Right lobe of liver (tissue), 6 donors: Measurements from ENCODE around the gene IL22. TPM values are rescaled to one million over a fixed set of nuclear protein-coding genes. Genes with fewer than 3 reads are reported as not detected.

Experiments
- ATAC-seq, 4 donors: fragments of 200-7000 bp; cut with Tn5 transposase; one replicate each; pipeline ENCODE4 v1.9.1; 2020; ENCODE audit warnings: mild to moderate bottlenecking in 4 of 4, moderate library complexity in 4 of 4
- DNase-seq, 3 donors: peaks; one replicate each; pipeline ENCODE4 v3.0.0-alpha.2; 2020
- H3K27ac ChIP-seq, 3 donors: fragments of 200-600 bp; one replicate each; pipeline ENCODE4 v1.8.0; 2022
- H3K27me3 ChIP-seq, 2 donors: fragments of 200-600 bp; one replicate each; pipeline ENCODE4 v1.8.0; 2022
- H3K36me3 ChIP-seq, 4 donors: fragments of 200-600 bp; sonication (generic) in 1 of 4; one replicate each; pipeline versions ENCODE4 v1.5.1 to v1.8.0; 2017 to 2022; ENCODE audit warnings: control low read depth in 1 of 4
- H3K4me1 ChIP-seq, 4 donors: fragments of 200-600 bp; sonication (generic) in 1 of 4; one replicate each; pipeline versions ENCODE4 v1.5.1 to v1.8.0; 2017 to 2022; ENCODE audit warnings: control low read depth in 1 of 4
- H3K4me3 ChIP-seq, 3 donors: fragments of 200-600 bp; one replicate each; pipeline ENCODE4 v1.8.0; 2022
- H3K9me3 ChIP-seq, 4 donors: fragments of 200-600 bp; sonication (generic) in 1 of 4; one replicate each; pipeline versions ENCODE4 v1.5.1 to v1.8.0; 2017 to 2022; ENCODE audit warnings: control low read depth in 1 of 4
- CTCF ChIP-seq, 4 donors: fragments of 200-600 bp in 3 of 4; fragments of 450-650 bp in 1 of 4; IDR thresholded peaks; one replicate each; pipeline versions ENCODE4 v1.5.1 to v1.8.0; 2016 to 2022; ENCODE audit warnings: antibody characterized with exemption in 4 of 4, mild to moderate bottlenecking in 2 of 4
- POLR2A ChIP-seq: fragments of 450-650 bp; IDR thresholded peaks from one replicate; pipeline ENCODE4 v1.6.1; 2017; ENCODE audit warnings: antibody characterized with exemption, mild to moderate bottlenecking
- WGBS: methylation state at CpG from one replicate; pipeline ENCODE4 v1.1.6; 2018; ENCODE audit warnings: low coverage, low lambda C conversion rate; ENCODE audit not compliant: insufficient coverage; ENCODE audit errors: missing lambda C conversion rate; 5-methylcytosine and 5-hydroxymethylcytosine counted together
- intact Hi-C, 2 donors: fragments of 100-400 bp; cut with DNase I; formaldehyde crosslinking; loops; one replicate each; pipeline versions ENCODE4 v1.11.2 to v1.14.1; 2022
- total RNA-seq, 6 experiments: library from RNA; depleted of rRNA in 2 of 6; stranded (reverse); fragments of >200 nt in 2 of 6; fragmentation: NEBNext Ultra II Directional in 3 of 6; extraction: Animal tissue kit (Norgen Biotek cat#: 25700) in 3 of 6; gene quantifications; one replicate each; pipeline versions ENCODE4 v1.1.0 to v1.2.4, GENCODE V29; 2016 to 2023
- donor health status: DM: no; HTN: yes; CAD: no.
- donor health status: DM: no; HTN: no; CAD: no.
- donor health status: DM: no; HTN: no; CAD: no.
- donor health status: DM: no; HTN: yes; CAD: no.
- donor health status: DM: no; HTN: yes; CAD: no.

The IL22 gene
- total RNA-seq, 6 experiments from 2014 or later = not detected

DNA sequence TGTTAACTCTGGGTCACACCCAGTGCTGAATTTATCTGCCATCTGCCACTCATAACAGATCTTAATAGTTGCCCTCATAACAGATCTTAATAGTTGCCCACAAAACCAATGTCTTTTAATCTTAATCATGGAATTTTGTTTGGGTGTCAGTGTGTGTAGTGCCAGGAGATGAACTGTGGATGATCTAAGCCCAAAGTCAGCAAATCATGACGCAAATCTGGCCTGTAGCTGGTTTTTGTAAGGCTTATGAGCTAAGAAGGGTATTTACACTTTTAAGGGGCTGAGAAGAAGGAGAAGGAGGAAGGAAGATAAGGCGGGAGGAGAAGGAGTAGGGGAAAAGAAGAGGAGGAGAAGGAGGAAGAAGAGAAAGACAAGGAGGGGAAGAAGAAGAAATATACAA is 17.8 kb downstream of the IL22 start:
- no peak overlapping the region for H3K27ac ChIP-seq
- no peak overlapping the region for H3K4me3 ChIP-seq
- H3K4me1 ChIP-seq = no peaks in the 10 kb centered on the region
- DNase-seq (no peak), ATAC-seq (no peak)
- intact Hi-C loops = loop anchor here (10.0 kb wide), 2 partner anchors 69 to 79 kb away; no protein-coding TSS in a partner anchor
- no peaks in the 10 kb centered on the region for H3K36me3 ChIP-seq
- no peaks in the 10 kb centered on the region for H3K9me3 ChIP-seq
- 85% methylated on average over 2 of the region's 2 CpGs for WGBS
- TF ChIP-seq POLR2A (no peak), CTCF (IDR thresholded peaks at IDR 0.05) (no peak)
- H3K27me3 ChIP-seq = no peaks in the 10 kb centered on the region

DNA sequence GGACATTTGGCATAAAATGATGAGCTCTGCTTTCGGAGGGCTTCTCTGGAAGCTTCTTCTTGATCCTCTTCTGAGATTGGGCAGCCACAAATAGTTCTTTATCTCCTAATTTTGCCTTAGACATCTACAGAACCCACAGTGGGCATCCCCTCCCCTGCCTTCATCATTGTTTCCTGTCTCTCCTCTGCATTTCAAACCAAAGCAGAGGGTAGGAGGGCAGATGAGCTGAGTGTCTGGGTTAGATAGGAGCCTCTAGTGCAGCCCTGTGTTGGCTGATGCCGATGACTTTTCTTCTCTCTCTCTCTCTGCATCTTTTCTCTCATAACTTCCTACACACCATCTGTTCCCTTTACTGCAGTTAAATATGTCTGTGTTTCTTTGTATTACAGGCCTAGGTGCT is 19.3 kb downstream of the IL22 start:
- 81% methylated on average over 2 of the region's 2 CpGs for WGBS
- Histone ChIP-seq H3K36me3 (no peaks in the 10 kb centered on the region), H3K27me3 (no peaks in the 10 kb centered on the region), H3K4me1 (no peaks in the 10 kb centered on the region), H3K9me3 (no peaks in the 10 kb centered on the region), H3K27ac (no peak overlapping the region), H3K4me3 (no peak overlapping the region)
- TF ChIP-seq CTCF (IDR thresholded peaks at IDR 0.05) (no peak), POLR2A (no peak)
- DNase-seq (no peak), ATAC-seq (no peak)
- intact Hi-C loops = loop anchor here (10.0 kb wide), 2 partner anchors 71 to 81 kb away; no protein-coding TSS in a partner anchor

GRCh38 chr12:68233498-68233897 is 19.9 kb downstream of the IL22 start:
- TF ChIP-seq POLR2A = no peak
- TF ChIP-seq CTCF (IDR thresholded peaks at IDR 0.05) = no peak
- 81% methylated on average over 4 of the region's 5 CpGs for WGBS

DNA sequence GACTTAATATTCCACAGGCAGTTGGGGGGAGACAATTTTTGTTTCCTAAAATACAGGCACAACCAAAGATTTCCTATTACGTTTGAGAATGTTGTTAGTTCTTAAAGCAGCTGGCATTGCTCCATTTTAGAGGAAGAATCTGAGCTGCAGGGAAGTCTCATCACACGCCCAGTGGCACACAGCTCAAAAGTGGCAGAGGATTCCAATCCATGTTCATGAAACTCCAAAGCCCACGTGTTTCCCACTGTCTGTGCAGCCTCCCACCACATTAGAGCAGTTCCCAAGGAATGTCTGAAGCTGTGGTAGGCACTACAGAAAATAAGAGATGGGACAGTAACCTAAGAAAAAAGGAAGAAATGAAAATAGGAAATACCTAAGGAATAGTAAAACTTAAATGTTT is 21.7 kb downstream of the IL22 start:
- TF ChIP-seq CTCF (IDR thresholded peaks at IDR 0.05) (no peak), POLR2A (no peak)
- Histone ChIP-seq H3K36me3 (no peaks in the 10 kb centered on the region), H3K9me3 (no peaks in the 10 kb centered on the region), H3K4me3 (no peak overlapping the region), H3K27me3 (no peaks in the 10 kb centered on the region), H3K4me1 (no peaks in the 10 kb centered on the region), H3K27ac (no peak overlapping the region)
- intact Hi-C loops = loop anchor here (10.0 kb wide), 2 partner anchors 73 to 83 kb away; no protein-coding TSS in a partner anchor
- 42% methylated on average over 3 of the region's 3 CpGs for WGBS
- DNase-seq = no peak
- no peak for ATAC-seq

More at GRCh38 chr12:68233498-68233897, 19.9 kb downstream of the IL22 start:
- intact Hi-C loops = loop anchor here (10.0 kb wide), 2 partner anchors 71 to 81 kb away; no protein-coding TSS in a partner anchor
- Histone ChIP-seq H3K4me3 (no peak overlapping the region), H3K27ac (no peak overlapping the region), H3K9me3 (no peaks in the 10 kb centered on the region), H3K4me1 (no peaks in the 10 kb centered on the region), H3K36me3 (no peaks in the 10 kb centered on the region), H3K27me3 (no peaks in the 10 kb centered on the region)
- ATAC-seq (no peak), DNase-seq (no peak)

- H3K27me3 ChIP-seq = no peaks in the 10 kb centered on the region
- H3K4me3 ChIP-seq = no peak overlapping the region
- DNase-seq (no peak), ATAC-seq (no peak)
- no peaks in the 10 kb centered on the region for H3K4me1 ChIP-seq
- no peak overlapping the region for H3K27ac ChIP-seq
- no peaks in the 10 kb centered on the region for H3K9me3 ChIP-seq
- intact Hi-C loops = loop anchor here (10.0 kb wide), 2 partner anchors 74 to 84 kb away; no protein-coding TSS in a partner anchor
- no peaks in the 10 kb centered on the region for H3K36me3 ChIP-seq
- TF ChIP-seq POLR2A = no peak
- TF ChIP-seq CTCF (IDR thresholded peaks at IDR 0.05) = no peak
These were observed 22.2 kb downstream of the IL22 start for GRCh38 chr12:68231229-68231628.
